ENCODE data around the gene RPTOR.

The RPTOR gene

DNA sequence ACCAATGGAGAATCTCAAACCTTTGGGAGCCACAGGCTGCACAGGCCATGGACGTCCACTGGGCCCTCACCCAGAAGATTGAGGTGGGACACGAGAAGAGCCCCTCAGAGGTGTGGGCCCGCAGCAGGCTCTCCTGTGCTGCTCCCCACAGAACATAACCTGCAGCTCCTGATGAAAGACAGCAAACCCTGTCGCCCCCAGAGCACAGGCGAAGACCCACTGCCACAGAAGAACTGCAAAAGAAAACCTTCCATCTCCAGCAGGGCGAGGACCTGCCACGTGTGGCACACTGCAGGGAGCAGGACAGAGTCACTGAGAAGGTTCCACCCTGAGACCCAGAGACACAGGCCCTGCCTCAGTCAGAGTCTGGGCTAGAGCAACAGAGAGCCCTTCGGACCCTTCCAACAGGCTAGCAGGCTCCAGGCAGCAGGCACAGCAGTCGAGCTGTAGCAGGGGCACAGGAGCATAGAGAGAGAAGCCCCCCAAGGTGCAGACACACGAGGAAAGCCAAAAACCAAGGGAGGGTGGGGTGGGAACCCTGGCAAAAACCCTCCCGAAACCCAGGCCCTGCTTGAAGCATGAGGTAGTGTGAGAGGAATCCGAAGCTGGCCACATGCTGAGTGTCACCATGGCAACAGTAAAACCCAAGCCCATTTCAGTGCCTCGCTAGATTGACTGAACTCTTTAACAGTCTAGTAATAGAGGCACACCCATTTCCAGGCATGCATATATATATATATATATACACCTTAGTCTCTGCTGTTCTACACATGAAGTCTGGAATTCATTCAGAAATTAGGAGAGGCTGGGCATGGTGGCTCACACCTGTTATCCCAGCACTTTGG is 387.0 kb downstream of the RPTOR start:
- H3K14ac ChIP-seq (ENCODE audit: low read length), result peak overlapping the region; percentile 32
- no peak overlapping the region for H2BK12ac ChIP-seq (ENCODE audit: low read length)
- no peak overlapping the region for H3K4me3 ChIP-seq (ENCODE audit: low read length in 2 of 2)
- no peak overlapping the region for H2BK15ac ChIP-seq (ENCODE audit: low read length)
- H4K91ac ChIP-seq (ENCODE audit: low read depth, low read length, poor library complexity), result no peak overlapping the region
- H3K36me3 ChIP-seq (replicated peaks in 1 of 2; ENCODE audit: control insufficient read depth in 2 of 2, insufficient read depth in 2 of 2, low read length in 2 of 2), result peaks cover 4 to 24% of the 10 kb centered on the region in 2 donors
- DNase-seq (ENCODE audit: low spot score), result peak; percentile 67
- H3K9me3 ChIP-seq (replicated peaks in 1 of 2; ENCODE audit: control insufficient read depth in 2 of 2, insufficient read depth in 1 of 2, low read depth in 1 of 2, low read length in 2 of 2), result no peaks in the 10 kb centered on the region
- peak overlapping the region; percentile 81 for H3K18ac ChIP-seq (ENCODE audit: low read length)
- no peak overlapping the region for H3K27ac ChIP-seq (replicated peaks; ENCODE audit: low read length)
- WGBS, 2 donors (ENCODE audit: extremely low coverage in 2 of 2, insufficient read length in 2 of 2, insufficient replicate concordance in 1 of 2), result no CpG with 5 or more reads among the region's 13 CpGs
- H3K4me1 ChIP-seq (ENCODE audit: control insufficient read depth in 2 of 2, insufficient read depth in 1 of 2, low read depth in 1 of 2, low read length in 2 of 2), result peaks cover 16 to 19% of the 10 kb centered on the region in 2 donors
- H2AFZ ChIP-seq (ENCODE audit: low read length), result no peak overlapping the region
- H4K8ac ChIP-seq (ENCODE audit: low read depth, low read length), result no peak overlapping the region
- peaks cover 0 to 3% (median 0%) of the 10 kb centered on the region in 3 experiments for H3K27me3 ChIP-seq (ENCODE audit: control insufficient read depth in 3 of 3, insufficient read depth in 3 of 3, low read depth in 1 of 3, low read length in 3 of 3)
- no peak overlapping the region for H2BK120ac ChIP-seq (ENCODE audit: low read depth, low read length)
- H2AK5ac ChIP-seq (ENCODE audit: low read depth, low read length), result no peak overlapping the region
- H3K4ac ChIP-seq (ENCODE audit: low read length), result no peak overlapping the region
- no peak overlapping the region for H3K4me2 ChIP-seq (ENCODE audit: insufficient read depth, low read length, poor library complexity, severe bottlenecking)
- no peak overlapping the region for H2BK5ac ChIP-seq (ENCODE audit: low read length)
- no peak overlapping the region for H3K23ac ChIP-seq (ENCODE audit: low read depth, low read length, poor library complexity)
- H3K9ac ChIP-seq (ENCODE audit: low read depth, low read length, poor library complexity), result no peak overlapping the region
- H3K79me1 ChIP-seq (ENCODE audit: low read depth, low read length), result no peaks in the 10 kb centered on the region

DNA sequence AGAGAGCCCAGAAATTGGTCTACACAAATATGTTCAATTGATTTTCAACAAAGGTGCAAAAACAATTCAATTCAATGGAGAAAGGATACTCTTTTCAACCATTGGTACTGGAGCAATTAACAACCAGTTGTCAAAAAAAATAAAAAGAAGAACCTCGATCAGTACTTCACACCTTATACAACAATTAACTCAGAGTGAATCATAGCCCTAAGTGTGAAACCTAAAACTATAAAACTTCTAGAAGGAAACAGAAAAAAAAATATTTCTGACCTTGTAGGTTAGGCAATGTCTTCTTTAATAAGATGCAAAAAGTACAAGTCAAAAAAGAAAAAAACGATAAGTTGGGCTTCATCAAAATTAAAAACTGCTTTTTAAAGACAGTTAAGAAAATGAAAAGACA is 390.9 kb downstream of the RPTOR start:
- H2BK15ac ChIP-seq (ENCODE audit: low read length), result no peak overlapping the region
- H2AK5ac ChIP-seq (ENCODE audit: low read depth, low read length), result no peak overlapping the region
- no peaks in the 10 kb centered on the region for H3K79me1 ChIP-seq (ENCODE audit: low read depth, low read length)
- H2BK12ac ChIP-seq (ENCODE audit: low read length), result no peak overlapping the region
- H3K4ac ChIP-seq (ENCODE audit: low read length), result no peak overlapping the region
- H2AFZ ChIP-seq (ENCODE audit: low read length), result no peak overlapping the region
- H3K9ac ChIP-seq (ENCODE audit: low read depth, low read length, poor library complexity), result no peak overlapping the region
- no peaks in the 10 kb centered on the region for H3K27me3 ChIP-seq (ENCODE audit: control insufficient read depth in 3 of 3, insufficient read depth in 3 of 3, low read depth in 1 of 3, low read length in 3 of 3)
- no peak overlapping the region for H2BK5ac ChIP-seq (ENCODE audit: low read length)
- no peak overlapping the region for H3K23ac ChIP-seq (ENCODE audit: low read depth, low read length, poor library complexity)
- no peak overlapping the region for H3K4me3 ChIP-seq (ENCODE audit: low read length in 2 of 2)
- H2BK120ac ChIP-seq (ENCODE audit: low read depth, low read length), result no peak overlapping the region
- peaks cover 33 to 45% of the 10 kb centered on the region in 2 donors for H3K4me1 ChIP-seq (ENCODE audit: control insufficient read depth in 2 of 2, insufficient read depth in 1 of 2, low read depth in 1 of 2, low read length in 2 of 2)
- H3K4me2 ChIP-seq (ENCODE audit: insufficient read depth, low read length, poor library complexity, severe bottlenecking), result no peak overlapping the region
- H3K9me3 ChIP-seq (replicated peaks in 1 of 2; ENCODE audit: control insufficient read depth in 2 of 2, insufficient read depth in 1 of 2, low read depth in 1 of 2, low read length in 2 of 2), result no peaks in the 10 kb centered on the region
- H3K27ac ChIP-seq (replicated peaks; ENCODE audit: low read length), result no peak overlapping the region
- H3K14ac ChIP-seq (ENCODE audit: low read length), result no peak overlapping the region
- DNase-seq (ENCODE audit: low spot score), result no peak
- H3K18ac ChIP-seq (ENCODE audit: low read length), result no peak overlapping the region
- peaks cover 0 to 4% of the 10 kb centered on the region in 2 donors for H3K36me3 ChIP-seq (replicated peaks in 1 of 2; ENCODE audit: control insufficient read depth in 2 of 2, insufficient read depth in 2 of 2, low read length in 2 of 2)
- H4K91ac ChIP-seq (ENCODE audit: low read depth, low read length, poor library complexity), result no peak overlapping the region
- H4K8ac ChIP-seq (ENCODE audit: low read depth, low read length), result no peak overlapping the region
- no CpG with 5 or more reads among the region's 2 CpGs for WGBS, 2 donors (ENCODE audit: extremely low coverage in 2 of 2, insufficient read length in 2 of 2, insufficient replicate concordance in 1 of 2)

DNA sequence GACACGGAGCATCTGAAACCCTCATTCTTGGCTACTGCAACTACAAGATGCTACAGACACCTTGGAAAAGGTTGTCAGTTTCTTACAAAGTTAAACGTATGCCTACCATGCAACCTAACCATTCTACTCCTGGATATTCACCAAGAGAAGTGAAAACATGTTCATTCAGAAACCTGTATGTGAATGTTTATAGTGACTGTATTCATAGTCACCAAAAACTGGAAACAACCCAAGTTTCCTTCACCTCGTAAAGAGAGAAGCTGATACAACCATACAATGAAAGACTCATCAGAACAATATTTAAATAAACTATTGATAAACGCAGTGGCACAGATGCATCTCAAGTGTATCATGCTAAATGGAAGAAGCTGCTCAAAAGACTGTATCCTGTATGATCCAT is 391.6 kb downstream of the RPTOR start:
- no peak overlapping the region for H2BK120ac ChIP-seq (ENCODE audit: low read depth, low read length)
- H2BK15ac ChIP-seq (ENCODE audit: low read length), result no peak overlapping the region
- no peak overlapping the region for H3K4me2 ChIP-seq (ENCODE audit: insufficient read depth, low read length, poor library complexity, severe bottlenecking)
- no peak for DNase-seq (ENCODE audit: low spot score)
- WGBS, 2 donors (ENCODE audit: extremely low coverage in 2 of 2, insufficient read length in 2 of 2, insufficient replicate concordance in 1 of 2), result no CpG with 5 or more reads among the region's 4 CpGs
- no peak overlapping the region for H3K9ac ChIP-seq (ENCODE audit: low read depth, low read length, poor library complexity)
- no peak overlapping the region for H2BK5ac ChIP-seq (ENCODE audit: low read length)
- H4K8ac ChIP-seq (ENCODE audit: low read depth, low read length), result no peak overlapping the region
- no peak overlapping the region for H2AK5ac ChIP-seq (ENCODE audit: low read depth, low read length)
- H3K14ac ChIP-seq (ENCODE audit: low read length), result no peak overlapping the region
- no peak overlapping the region for H2AFZ ChIP-seq (ENCODE audit: low read length)
- peaks cover 32 to 38% of the 10 kb centered on the region in 2 donors for H3K4me1 ChIP-seq (ENCODE audit: control insufficient read depth in 2 of 2, insufficient read depth in 1 of 2, low read depth in 1 of 2, low read length in 2 of 2)
- H3K27me3 ChIP-seq (ENCODE audit: control insufficient read depth in 3 of 3, insufficient read depth in 3 of 3, low read depth in 1 of 3, low read length in 3 of 3), result no peaks in the 10 kb centered on the region
- no peak overlapping the region for H3K23ac ChIP-seq (ENCODE audit: low read depth, low read length, poor library complexity)
- no peaks in the 10 kb centered on the region for H3K9me3 ChIP-seq (replicated peaks in 1 of 2; ENCODE audit: control insufficient read depth in 2 of 2, insufficient read depth in 1 of 2, low read depth in 1 of 2, low read length in 2 of 2)
- no peaks in the 10 kb centered on the region for H3K79me1 ChIP-seq (ENCODE audit: low read depth, low read length)
- no peak overlapping the region for H3K18ac ChIP-seq (ENCODE audit: low read length)
- no peak overlapping the region for H4K91ac ChIP-seq (ENCODE audit: low read depth, low read length, poor library complexity)
- H3K27ac ChIP-seq (replicated peaks; ENCODE audit: low read length), result no peak overlapping the region
- no peak overlapping the region for H3K4ac ChIP-seq (ENCODE audit: low read length)
- peaks cover 0 to 9% of the 10 kb centered on the region in 2 donors for H3K36me3 ChIP-seq (replicated peaks in 1 of 2; ENCODE audit: control insufficient read depth in 2 of 2, insufficient read depth in 2 of 2, low read length in 2 of 2)
- H2BK12ac ChIP-seq (ENCODE audit: low read length), result no peak overlapping the region
- no peak overlapping the region for H3K4me3 ChIP-seq (ENCODE audit: low read length in 2 of 2)

DNA sequence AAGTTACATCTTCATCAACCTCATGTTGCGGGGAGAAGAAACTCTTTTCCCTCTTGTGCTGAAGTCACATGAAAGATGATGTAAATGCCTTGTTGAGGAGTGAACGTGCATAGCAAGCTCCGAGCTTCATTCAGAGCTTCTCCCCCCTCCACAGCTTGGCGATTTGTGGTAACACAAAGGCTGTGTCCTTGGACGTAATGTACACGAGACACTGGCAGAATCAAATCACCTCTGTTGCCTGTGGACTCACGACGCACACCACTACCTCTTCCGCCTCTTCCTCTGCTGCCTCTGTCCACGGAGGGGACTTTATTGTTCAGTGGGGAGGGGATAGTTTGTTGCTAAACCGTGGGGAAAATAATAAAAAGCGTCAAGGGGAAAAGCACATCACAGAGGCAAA is 392.1 kb downstream of the RPTOR start:
- no CpG with 5 or more reads among the region's 12 CpGs for WGBS, 2 donors (ENCODE audit: extremely low coverage in 2 of 2, insufficient read length in 2 of 2, insufficient replicate concordance in 1 of 2)

More for the DNA sequence above, 392.1 kb downstream of the RPTOR start:
- Histone ChIP-seq H3K36me3 (replicated peaks in 1 of 2; ENCODE audit: control insufficient read depth in 2 of 2, insufficient read depth in 2 of 2, low read length in 2 of 2) (peaks cover 0 to 11% of the 10 kb centered on the region in 2 donors), H2BK12ac (ENCODE audit: low read length) (no peak overlapping the region), H3K4ac (ENCODE audit: low read length) (no peak overlapping the region), H2BK120ac (ENCODE audit: low read depth, low read length) (no peak overlapping the region), H3K9me3 (replicated peaks in 1 of 2; ENCODE audit: control insufficient read depth in 2 of 2, insufficient read depth in 1 of 2, low read depth in 1 of 2, low read length in 2 of 2) (no peaks in the 10 kb centered on the region), H3K18ac (ENCODE audit: low read length) (peak overlapping the region; percentile 66), H3K4me2 (ENCODE audit: insufficient read depth, low read length, poor library complexity, severe bottlenecking) (no peak overlapping the region), H2BK5ac (ENCODE audit: low read length) (no peak overlapping the region), H4K91ac (ENCODE audit: low read depth, low read length, poor library complexity) (peak overlapping the region; percentile 14), H3K23ac (ENCODE audit: low read depth, low read length, poor library complexity) (no peak overlapping the region), H3K27ac (replicated peaks; ENCODE audit: low read length) (no peak overlapping the region), H2BK15ac (ENCODE audit: low read length) (no peak overlapping the region), H4K8ac (ENCODE audit: low read depth, low read length) (no peak overlapping the region), H3K14ac (ENCODE audit: low read length) (no peak overlapping the region), H3K4me3 (ENCODE audit: low read length in 2 of 2) (no peak overlapping the region), H3K9ac (ENCODE audit: low read depth, low read length, poor library complexity) (no peak overlapping the region), H2AFZ (ENCODE audit: low read length) (no peak overlapping the region), H3K27me3 (ENCODE audit: control insufficient read depth in 3 of 3, insufficient read depth in 3 of 3, low read depth in 1 of 3, low read length in 3 of 3) (no peaks in the 10 kb centered on the region), H3K79me1 (ENCODE audit: low read depth, low read length) (no peaks in the 10 kb centered on the region), H2AK5ac (ENCODE audit: low read depth, low read length) (no peak overlapping the region), H3K4me1 (ENCODE audit: control insufficient read depth in 2 of 2, insufficient read depth in 1 of 2, low read depth in 1 of 2, low read length in 2 of 2) (peaks cover 27 to 34% of the 10 kb centered on the region in 2 donors)
- no peak for DNase-seq (ENCODE audit: low spot score)

Measured in neuronal stem cell (in vitro differentiated cells).